ENCODE measurements around the gene FLYWCH2.

FLYWCH2 gene

GRCh38 chr16:2840914-2841313, 42.1 kb upstream of the FLYWCH2 start:
- no peaks in the 10 kb centered on the region for H3K4me1 ChIP-seq (ENCODE audit: control insufficient read depth, insufficient read depth, low read length)
- H3K4me3 ChIP-seq (ENCODE audit: low read depth, low read length): no peak overlapping the region
- H3K27ac ChIP-seq (ENCODE audit: extremely low read depth, low read depth, low read length): no peak overlapping the region
- no peaks in the 10 kb centered on the region for H3K36me3 ChIP-seq (ENCODE audit: control insufficient read depth in 2 of 2, insufficient read depth in 1 of 2, low read length in 2 of 2)
- CTCF ChIA-PET: interaction anchor here (0.7 kb wide), 1 partner anchor 123 kb away, joined by 7 read pairs; no protein-coding TSS in a partner anchor
- TF ChIP-seq ZBTB17 (tag by site-specific recombination; IDR thresholded peaks at IDR 0.05) (no peak), ZFHX2 (tag by site-specific recombination; conservative IDR thresholded peaks at IDR 0.05) (peak; percentile 58; the same call in 1 of the 2 replicates), EGR2 (tag by site-specific recombination; IDR thresholded peaks at IDR 0.05; ENCODE audit: low read depth) (peak; percentile 59)
- POLR2A ChIA-PET: no interaction called here
- H3K9me3 ChIP-seq (ENCODE audit: control insufficient read depth, insufficient read depth, low read depth, low read length): no peaks in the 10 kb centered on the region

- no peak overlapping the region for H3K27ac ChIP-seq (ENCODE audit: extremely low read depth, low read depth, low read length)
- no peaks in the 10 kb centered on the region for H3K9me3 ChIP-seq (ENCODE audit: control insufficient read depth, insufficient read depth, low read depth, low read length)
- ChIA-PET POLR2A (no interaction called here), CTCF (interaction anchor here (0.7 kb wide), 1 partner anchor 29 kb away, joined by 3 read pairs; no protein-coding TSS in a partner anchor)
- H3K4me1 ChIP-seq (ENCODE audit: control insufficient read depth, insufficient read depth, low read length): 0 out of 2 replicates have a peak, but pooled peaks cover 1% of the 10 kb centered on the region
- TF ChIP-seq ZNF473 (tag by site-specific recombination; IDR thresholded peaks at IDR 0.05) (no peak), KLF1 (tag by site-specific recombination; IDR thresholded peaks at IDR 0.05) (no peak), ZNF112 (tag by site-specific recombination; IDR thresholded peaks at IDR 0.05) (no peak), ZBTB17 (tag by site-specific recombination; IDR thresholded peaks at IDR 0.05) (no peak), INSM2 (tag by site-specific recombination; IDR thresholded peaks at IDR 0.05) (no peak), ZNF354C (tag by site-specific recombination; IDR thresholded peaks at IDR 0.05; ENCODE audit: borderline replicate concordance, low read depth) (no peak), ZBTB8A (tag by site-specific recombination; IDR thresholded peaks at IDR 0.05) (no peak), EGR2 (tag by site-specific recombination; IDR thresholded peaks at IDR 0.05; ENCODE audit: low read depth) (no peak), ZNF544 (tag by site-specific recombination; IDR thresholded peaks at IDR 0.05) (no peak), ZNF366 (tag by site-specific recombination; conservative IDR thresholded peaks at IDR 0.05) (no peak), ZNF214 (tag by site-specific recombination; IDR thresholded peaks at IDR 0.05; ENCODE audit: borderline replicate concordance) (no peak), ZNF114 (tag by site-specific recombination; IDR thresholded peaks at IDR 0.05) (no peak), ZNF24 (tag by site-specific recombination; IDR thresholded peaks at IDR 0.05) (no peak), ZNF394 (tag by site-specific recombination; IDR thresholded peaks at IDR 0.05; ENCODE audit: borderline replicate concordance) (no peak), RBAK (tag by site-specific recombination; IDR thresholded peaks at IDR 0.05) (no peak), ZNF777 (tag by site-specific recombination; IDR thresholded peaks at IDR 0.05; ENCODE audit: borderline replicate concordance) (no peak), ZBTB20 (tag by site-specific recombination; IDR thresholded peaks at IDR 0.05) (no peak), ZNF140 (tag by site-specific recombination; IDR thresholded peaks at IDR 0.05) (no peak), OVOL3 (tag by site-specific recombination; IDR thresholded peaks at IDR 0.05) (no peak)
- no peak overlapping the region for H3K4me3 ChIP-seq (ENCODE audit: low read depth, low read length)
- H3K36me3 ChIP-seq (ENCODE audit: control insufficient read depth in 2 of 2, insufficient read depth in 1 of 2, low read length in 2 of 2): no peaks in the 10 kb centered on the region
These were observed 41.2 kb upstream of the FLYWCH2 start for GRCh38 chr16:2841606-2842339.

GRCh38 chr16:2842340-2843000, 40.5 kb upstream of the FLYWCH2 start:
- CTCF ChIA-PET: interaction anchor here (0.7 to 1.0 kb wide), 2 partner anchors 16 to 28 kb away, joined by 3 read pairs; partner anchors contain the start of gene PRSS22
- Histone ChIP-seq H3K36me3 (ENCODE audit: control insufficient read depth in 2 of 2, insufficient read depth in 1 of 2, low read length in 2 of 2) (no peaks in the 10 kb centered on the region), H3K27ac (ENCODE audit: extremely low read depth, low read depth, low read length) (no peak overlapping the region), H3K9me3 (ENCODE audit: control insufficient read depth, insufficient read depth, low read depth, low read length) (no peaks in the 10 kb centered on the region), H3K4me3 (ENCODE audit: low read depth, low read length) (no peak overlapping the region), H3K4me1 (ENCODE audit: control insufficient read depth, insufficient read depth, low read length) (0 out of 2 replicates have a peak, but pooled peaks cover 3% of the 10 kb centered on the region)
- TF ChIP-seq ZNF121 (tag by site-specific recombination; IDR thresholded peaks at IDR 0.05) (no peak), CTCF (tag by site-specific recombination; IDR thresholded peaks at IDR 0.05) (peak; percentile 67), ZNF280C (tag by site-specific recombination; IDR thresholded peaks at IDR 0.05) (no peak), ZNF791 (tag by site-specific recombination; IDR thresholded peaks at IDR 0.05) (no peak), ZNF2 (tag by site-specific recombination; IDR thresholded peaks at IDR 0.05) (peak; percentile 84), GLIS2 (tag by site-specific recombination; IDR thresholded peaks at IDR 0.05) (no peak)
- POLR2A ChIA-PET: no interaction called here

Data from HEK293 (cell line).